ENCODE results near the gene PEAK1. TPM values are rescaled to one million over a fixed set of nuclear protein-coding genes. Genes with fewer than 3 reads are reported as not detected.
"Not testable (repeated sequence)": the region's sequence is repeated elsewhere in the genome, so short reads cannot be mapped to it uniquely, and the experiment has no call there.

PEAK1 gene
- total RNA-seq, 1 donor from 2014 or later = 103 TPM

GRCh38 chr15:77326366-77326765 is 93.5 kb downstream of the PEAK1 start:
- no peak for DNase-seq (ENCODE audit: extremely low read depth, low read depth, low spot score)

GRCh38 chr15:77312523-77312922 is 107.4 kb downstream of the PEAK1 start:
- DNase-seq (ENCODE audit: extremely low read depth, low read depth, low spot score) = no peak

- DNase-seq (ENCODE audit: extremely low read depth, low read depth, low spot score) = no peak
Observed at GRCh38 chr15:77311618-77312398, 108.1 kb downstream of the PEAK1 start.

GRCh38 chr15:77311020-77311419 is 108.9 kb downstream of the PEAK1 start:
- no peak for DNase-seq (ENCODE audit: extremely low read depth, low read depth, low spot score)

- DNase-seq (ENCODE audit: extremely low read depth, low read depth, low spot score) = no peak
Observed at GRCh38 chr15:77309392-77309791, 110.5 kb downstream of the PEAK1 start.

GRCh38 chr15:77305953-77306352 is 114.0 kb downstream of the PEAK1 start:
- DNase-seq (ENCODE audit: extremely low read depth, low read depth, low spot score) = no peak

- DNase-seq (ENCODE audit: extremely low read depth, low read depth, low spot score) = no peak
Observed at GRCh38 chr15:77296773-77297337, 123.0 kb downstream of the PEAK1 start.

GRCh38 chr15:77295446-77295845 is 124.5 kb downstream of the PEAK1 start:
- no peak for DNase-seq (ENCODE audit: extremely low read depth, low read depth, low spot score)

- no peak for DNase-seq (ENCODE audit: extremely low read depth, low read depth, low spot score)
Observed at GRCh38 chr15:77292969-77293558, 126.8 kb downstream of the PEAK1 start.

GRCh38 chr15:77291107-77291506 is 128.8 kb downstream of the PEAK1 start:
- DNase-seq (ENCODE audit: extremely low read depth, low read depth, low spot score) = no peak

GRCh38 chr15:77287385-77287784 is 132.5 kb downstream of the PEAK1 start:
- no peak for DNase-seq (ENCODE audit: extremely low read depth, low read depth, low spot score)

- no peak for DNase-seq (ENCODE audit: extremely low read depth, low read depth, low spot score)
Observed at GRCh38 chr15:77285057-77285997, 134.6 kb downstream of the PEAK1 start.

- DNase-seq (ENCODE audit: extremely low read depth, low read depth, low spot score) = peak; percentile 22
Observed at GRCh38 chr15:77282333-77282732, 137.6 kb downstream of the PEAK1 start.

GRCh38 chr15:77276943-77277342 is 143.0 kb downstream of the PEAK1 start:
- no peak for DNase-seq (ENCODE audit: extremely low read depth, low read depth, low spot score)

GRCh38 chr15:77276096-77276495 is 143.8 kb downstream of the PEAK1 start:
- DNase-seq (ENCODE audit: extremely low read depth, low read depth, low spot score) = no peak

- not testable (repeated sequence) for DNase-seq (ENCODE audit: extremely low read depth, low read depth, low spot score)
Observed at GRCh38 chr15:77273136-77273535, 146.8 kb downstream of the PEAK1 start.

- no peak for DNase-seq (ENCODE audit: extremely low read depth, low read depth, low spot score)
Observed at GRCh38 chr15:77266708-77267386, 153.1 kb downstream of the PEAK1 start.

- no peak for DNase-seq (ENCODE audit: extremely low read depth, low read depth, low spot score)
Observed at GRCh38 chr15:77255385-77255784, 164.5 kb downstream of the PEAK1 start.

- no peak for DNase-seq (ENCODE audit: extremely low read depth, low read depth, low spot score)
Observed at GRCh38 chr15:77251662-77252061, 168.2 kb downstream of the PEAK1 start.

GRCh38 chr15:77247116-77247515 is 172.8 kb downstream of the PEAK1 start:
- DNase-seq (ENCODE audit: extremely low read depth, low read depth, low spot score) = no peak

Measured in glomerular endothelial cell (primary cell).